Osteoblast (primary cell): ENCODE data around the gene SZT2. TPM values are rescaled to one million over a fixed set of nuclear protein-coding genes. Genes with fewer than 3 reads are reported as not detected.

Experiments used
- DNase-seq: peaks from one replicate; pipeline ENCODE4 v3.0.0; 2011; ENCODE audit warnings: low spot score, mixed read lengths; ENCODE audit not compliant: insufficient read length; ENCODE audit errors: missing footprints
- H2AFZ ChIP-seq: 2 replicates; pipeline ENCODE4 v1.6.0; 2011; ENCODE audit warnings: mild to moderate bottlenecking, low read length
- H3K27ac ChIP-seq: 2 replicates; pipeline ENCODE4 v1.5.1; 2011; ENCODE audit warnings: mild to moderate bottlenecking, low read depth, low read length, moderate library complexity
- H3K27me3 ChIP-seq: 2 replicates; pipeline ENCODE4 v1.6.0; 2012; ENCODE audit warnings: mild to moderate bottlenecking, control low read depth, inconsistent platforms, low read length, moderate library complexity; ENCODE audit not compliant: insufficient read depth
- H3K36me3 ChIP-seq: 2 replicates; pipeline ENCODE4 v1.5.1; 2011; ENCODE audit warnings: mild to moderate bottlenecking, low read length, control low read depth, moderate library complexity; ENCODE audit not compliant: insufficient read depth
- H3K4me1 ChIP-seq: 2 replicates; pipeline ENCODE4 v1.5.1; 2011; ENCODE audit warnings: mild to moderate bottlenecking, low read length, control low read depth, moderate library complexity; ENCODE audit not compliant: insufficient read depth
- H3K4me2 ChIP-seq: 2 replicates; pipeline ENCODE4 v1.6.0; 2011; ENCODE audit warnings: mild to moderate bottlenecking, low read length; ENCODE audit not compliant: insufficient read depth
- H3K4me3 ChIP-seq: fragments of 200-600 bp; sonication (generic); 3 replicates; pipeline ENCODE4 v1.5.1; 2012; ENCODE audit warnings: mild to moderate bottlenecking, low read length, inconsistent platforms; ENCODE audit not compliant: insufficient read depth
- H3K79me2 ChIP-seq: 2 replicates; pipeline ENCODE4 v1.6.0; 2012; ENCODE audit warnings: mild to moderate bottlenecking, low read length, control low read depth, inconsistent platforms; ENCODE audit not compliant: insufficient read depth
- H3K9me3 ChIP-seq: 2 replicates; pipeline ENCODE4 v1.5.1; 2011; ENCODE audit warnings: low read depth, low read length, control low read depth
- H4K20me1 ChIP-seq: 2 replicates; pipeline ENCODE4 v1.6.0; 2012; ENCODE audit warnings: mild to moderate bottlenecking, low read length, control low read depth; ENCODE audit not compliant: insufficient read depth
- CTCF ChIP-seq: IDR thresholded peaks from 2 replicates; pipeline ENCODE4 v1.5.1; 2011; ENCODE audit warnings: mild to moderate bottlenecking, low read depth, low read length, moderate library complexity; ENCODE audit errors: extremely low read depth
- total RNA-seq: library from RNA; depleted of rRNA; stranded (reverse); fragments of >200 nt; gene quantifications from 2 replicates; pipeline ENCODE4 v1.2.3, GENCODE V29; 2012

The SZT2 gene
- total RNA-seq, 1 donor, result 42.0 TPM

- Histone ChIP-seq H3K27me3 (no peaks in the 10 kb centered on the region), H3K4me1 (peaks cover 13% of the 10 kb centered on the region), H3K4me3 (no peak overlapping the region), H2AFZ (no peak overlapping the region), H3K9me3 (no peaks in the 10 kb centered on the region), H3K4me2 (peak overlapping the region; percentile 34), H3K79me2 (no peaks in the 10 kb centered on the region), H3K27ac (no peak overlapping the region), H4K20me1 (no peaks in the 10 kb centered on the region), H3K36me3 (no peaks in the 10 kb centered on the region)
- no peak for TF ChIP-seq CTCF
- peak; percentile 82 for DNase-seq
These were observed 75.2 kb downstream of the SZT2 start for GRCh38 chr1:43464681-43465504.

- H3K9me3 ChIP-seq, result no peaks in the 10 kb centered on the region
These were observed 75.9 kb downstream of the SZT2 start for GRCh38 chr1:43465505-43466067.

GRCh38 chr1:43466403-43466802 is 76.7 kb downstream of the SZT2 start:
- H3K36me3 ChIP-seq, result no peaks in the 10 kb centered on the region
- H3K27me3 ChIP-seq, result no peaks in the 10 kb centered on the region
- H3K27ac ChIP-seq, result no peak overlapping the region
- H2AFZ ChIP-seq, result no peak overlapping the region
- no peaks in the 10 kb centered on the region for H3K9me3 ChIP-seq
- no peak overlapping the region for H3K4me2 ChIP-seq
- no peak for TF ChIP-seq CTCF
- no peak for DNase-seq
- peaks cover 13% of the 10 kb centered on the region for H3K4me1 ChIP-seq
- H4K20me1 ChIP-seq, result no peaks in the 10 kb centered on the region
- no peak overlapping the region for H3K4me3 ChIP-seq
- H3K79me2 ChIP-seq, result no peaks in the 10 kb centered on the region

More at GRCh38 chr1:43465505-43466067, 75.9 kb downstream of the SZT2 start:
- no peaks in the 10 kb centered on the region for H3K27me3 ChIP-seq
- peak overlapping the region; percentile 34 for H3K4me2 ChIP-seq
- H2AFZ ChIP-seq, result no peak overlapping the region
- no peaks in the 10 kb centered on the region for H3K79me2 ChIP-seq
- peaks cover 13% of the 10 kb centered on the region for H3K4me1 ChIP-seq
- no peak overlapping the region for H3K27ac ChIP-seq
- H4K20me1 ChIP-seq, result no peaks in the 10 kb centered on the region
- H3K36me3 ChIP-seq, result no peaks in the 10 kb centered on the region
- no peak overlapping the region for H3K4me3 ChIP-seq
- no peak for DNase-seq
- no peak for TF ChIP-seq CTCF

- no peaks in the 10 kb centered on the region for H3K27me3 ChIP-seq
- no peak overlapping the region for H3K4me2 ChIP-seq
- DNase-seq, result no peak
- no peaks in the 10 kb centered on the region for H3K9me3 ChIP-seq
- H4K20me1 ChIP-seq, result no peaks in the 10 kb centered on the region
- H3K4me3 ChIP-seq, result no peak overlapping the region
- H3K79me2 ChIP-seq, result no peaks in the 10 kb centered on the region
- no peak overlapping the region for H3K27ac ChIP-seq
- H3K36me3 ChIP-seq, result no peaks in the 10 kb centered on the region
- no peak for TF ChIP-seq CTCF
- H3K4me1 ChIP-seq, result peaks cover 28% of the 10 kb centered on the region
- no peak overlapping the region for H2AFZ ChIP-seq
These were observed 78.7 kb downstream of the SZT2 start for GRCh38 chr1:43468414-43468813.
